Stimulated activated CD4-positive, alpha-beta T cell treated with anti-CD3 and anti-CD28 coated beads, Interleukin-12 subunit alpha, Interleukin-12 subunit beta, amount 100 ng/mL, for 24 hours (primary cell): ENCODE results near the gene CLCF1.
A peak's percentile ranks its signal among the peaks of the same experiment; 100 is the strongest.

ENCODE experiments used
- DNase-seq, 2 experiments: peaks; one replicate each; pipeline ENCODE4 v3.0.0-alpha.2; 2020; ENCODE audit warnings: low read depth in 2 of 2

Gene CLCF1

DNA sequence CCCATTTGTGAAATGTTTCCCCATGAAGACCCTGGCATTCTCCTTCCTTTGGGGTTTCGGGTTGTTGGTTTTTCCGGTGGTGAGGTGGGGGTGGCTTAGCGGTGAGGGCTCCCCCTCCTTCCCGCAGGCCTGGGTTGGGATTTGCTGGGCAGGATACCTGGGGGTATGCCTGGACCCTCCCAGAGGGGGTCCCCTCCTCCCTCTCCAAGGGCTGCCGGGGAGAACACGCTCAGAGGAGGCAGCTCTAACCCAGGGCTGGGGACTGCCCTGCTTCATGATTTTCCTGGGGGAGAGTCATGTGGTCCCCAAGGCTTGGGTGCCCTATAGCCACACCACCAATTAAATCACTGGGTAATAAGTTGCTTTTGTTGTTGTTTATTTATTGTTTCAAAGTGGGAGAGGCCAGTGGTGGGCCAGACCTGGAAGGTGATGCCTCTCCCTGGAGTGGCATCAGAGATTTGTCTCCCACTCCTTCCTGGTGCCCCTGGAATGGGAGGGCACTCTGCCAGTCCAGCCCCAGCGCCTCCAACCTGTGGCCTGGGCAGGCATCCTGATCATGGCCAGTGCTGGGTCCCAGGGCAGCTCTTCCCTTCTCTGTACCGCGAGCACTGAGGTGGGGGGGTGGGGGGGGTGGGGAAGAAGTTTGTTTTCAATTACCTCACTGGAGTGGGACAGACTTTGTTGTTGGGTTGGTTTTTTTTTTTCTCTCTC, 1.3 kb upstream of the CLCF1 start:
- DNase-seq: no peak

DNA sequence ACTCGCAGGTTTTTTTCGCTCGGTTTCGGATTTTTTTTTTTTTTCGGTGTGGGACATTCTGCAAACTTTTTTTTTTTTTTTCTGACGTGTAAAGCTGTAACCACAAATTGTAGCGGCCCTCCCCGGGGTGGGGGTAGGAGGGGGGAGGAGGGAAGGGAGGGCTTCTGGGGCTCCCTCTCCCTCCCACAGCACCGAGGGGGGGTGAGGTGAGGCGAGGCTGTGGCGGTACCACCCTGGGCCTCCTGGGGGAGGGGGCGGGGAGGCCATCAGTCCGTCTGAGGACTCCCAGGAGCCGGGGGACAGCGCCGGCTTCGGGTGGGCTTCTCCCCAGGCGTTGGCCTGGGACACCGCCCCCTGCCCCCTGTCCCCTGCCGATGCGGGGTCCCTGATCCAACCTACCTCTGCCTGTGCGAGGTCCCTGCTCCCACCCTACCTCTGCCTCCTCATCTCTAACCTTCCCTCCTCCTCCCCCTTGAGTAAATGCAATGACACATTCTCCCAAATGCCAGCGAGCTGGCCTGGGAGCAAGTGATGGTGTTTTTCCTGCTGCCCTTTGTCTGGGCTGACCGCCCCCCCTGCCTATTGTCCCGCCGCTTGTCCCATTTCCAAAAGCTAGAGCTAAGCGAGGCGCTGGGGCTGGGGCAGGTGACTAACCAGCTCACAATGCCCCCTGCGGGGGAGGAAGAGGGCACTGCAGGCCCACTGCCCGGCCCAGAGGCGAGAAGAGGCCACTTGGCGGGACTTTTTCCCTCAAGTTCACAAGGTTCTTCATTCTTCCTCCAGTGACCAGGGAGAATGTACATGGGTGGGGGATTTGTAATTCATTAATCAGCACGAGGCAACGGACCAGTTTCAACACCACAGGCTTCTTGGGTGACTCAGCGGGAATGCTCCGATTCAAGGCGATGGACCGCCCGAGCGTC, 511 bp upstream of the CLCF1 start:
- DNase-seq: no peak

DNA sequence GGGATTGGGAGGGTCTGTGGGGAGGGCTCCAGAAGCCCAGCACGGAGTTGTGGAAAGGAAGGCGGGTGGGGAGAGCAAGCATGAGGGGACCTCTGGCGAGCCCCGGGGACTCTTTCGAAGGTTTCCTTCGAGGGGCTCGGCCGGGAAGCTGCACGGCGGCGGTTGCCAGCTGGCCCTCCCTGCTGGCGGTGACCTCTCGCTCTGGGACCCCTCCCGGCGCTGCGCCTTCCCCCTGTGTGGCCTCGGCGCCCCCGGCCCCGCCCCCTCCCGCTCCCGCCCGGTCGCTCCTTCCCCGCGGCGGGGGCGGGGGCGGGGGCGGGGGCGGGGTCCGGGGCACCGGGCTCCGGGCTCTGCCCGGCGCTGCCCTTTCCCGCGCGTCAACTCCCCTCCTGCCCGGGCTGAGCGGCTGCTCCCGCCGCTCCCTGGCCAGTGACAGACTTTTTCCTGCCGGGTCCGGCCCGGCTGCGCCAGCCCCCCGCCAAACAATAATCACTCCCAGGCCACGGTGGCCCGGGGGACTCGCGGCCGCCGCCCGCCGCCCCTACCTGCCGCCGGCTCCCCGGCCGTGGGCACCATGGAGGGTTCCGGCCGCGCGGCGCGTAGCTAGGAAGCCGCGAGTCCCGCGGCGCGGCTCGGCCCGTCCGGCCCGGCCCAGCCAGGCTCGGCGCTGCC, 941 bp downstream of the CLCF1 start:
- no peak for DNase-seq

DNA sequence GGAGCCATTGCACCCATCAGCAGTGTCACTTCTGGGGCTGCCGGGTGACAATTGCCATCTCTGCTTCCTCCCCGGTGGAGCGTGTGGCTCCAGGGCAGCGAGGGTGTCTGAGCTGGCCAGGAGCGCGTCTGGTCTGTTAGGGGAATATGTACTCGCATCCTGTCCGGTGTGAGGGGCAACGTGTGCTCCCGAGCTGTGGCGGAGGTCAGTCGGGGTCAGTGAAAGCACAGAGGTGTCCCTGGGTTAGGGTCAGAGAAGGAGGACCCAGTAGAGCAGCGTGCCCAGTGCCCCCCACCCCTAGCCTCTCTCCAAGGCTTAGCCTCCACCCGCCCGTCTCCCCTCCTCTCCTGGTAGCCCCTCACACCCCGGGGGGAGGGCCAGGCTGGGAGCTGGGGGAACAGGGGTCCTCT, 1.5 kb downstream of the CLCF1 start:
- no peak for DNase-seq

DNA sequence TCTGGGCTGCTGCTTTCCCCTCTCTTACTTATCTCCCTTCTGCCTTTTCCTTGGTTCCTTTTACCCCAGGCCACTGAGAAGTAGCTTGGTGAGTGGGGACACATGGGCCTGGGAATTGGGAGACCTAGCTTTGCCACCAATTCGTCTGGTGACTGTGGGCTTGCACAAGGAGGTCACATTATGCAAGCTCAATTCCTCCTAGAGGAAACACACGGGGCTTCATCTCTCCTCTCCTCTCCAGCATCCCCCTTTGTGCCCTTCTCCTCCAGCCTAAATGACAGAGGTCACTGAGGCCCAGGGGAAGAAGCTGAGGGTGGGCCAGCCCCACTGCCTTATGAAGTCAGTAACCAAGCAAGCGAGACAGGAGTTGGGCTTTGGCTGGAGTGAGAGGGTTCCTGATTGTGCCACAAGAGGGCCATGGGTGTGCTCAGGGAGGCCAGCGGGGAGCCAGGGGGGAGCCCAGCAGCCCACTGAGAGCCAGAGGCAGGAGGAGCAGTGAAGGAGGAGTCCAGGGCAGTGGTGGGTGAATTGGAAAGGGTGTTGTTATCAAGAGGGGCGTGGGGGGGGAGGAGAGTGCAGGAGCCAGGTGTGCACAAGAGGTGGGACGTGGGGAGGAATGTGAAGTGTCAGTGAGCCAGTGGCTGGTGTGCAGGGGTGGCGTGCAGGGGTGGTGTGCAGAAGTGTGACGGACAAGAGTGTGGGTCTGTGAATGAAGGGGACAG, 2.0 kb downstream of the CLCF1 start:
- no peak for DNase-seq

DNA sequence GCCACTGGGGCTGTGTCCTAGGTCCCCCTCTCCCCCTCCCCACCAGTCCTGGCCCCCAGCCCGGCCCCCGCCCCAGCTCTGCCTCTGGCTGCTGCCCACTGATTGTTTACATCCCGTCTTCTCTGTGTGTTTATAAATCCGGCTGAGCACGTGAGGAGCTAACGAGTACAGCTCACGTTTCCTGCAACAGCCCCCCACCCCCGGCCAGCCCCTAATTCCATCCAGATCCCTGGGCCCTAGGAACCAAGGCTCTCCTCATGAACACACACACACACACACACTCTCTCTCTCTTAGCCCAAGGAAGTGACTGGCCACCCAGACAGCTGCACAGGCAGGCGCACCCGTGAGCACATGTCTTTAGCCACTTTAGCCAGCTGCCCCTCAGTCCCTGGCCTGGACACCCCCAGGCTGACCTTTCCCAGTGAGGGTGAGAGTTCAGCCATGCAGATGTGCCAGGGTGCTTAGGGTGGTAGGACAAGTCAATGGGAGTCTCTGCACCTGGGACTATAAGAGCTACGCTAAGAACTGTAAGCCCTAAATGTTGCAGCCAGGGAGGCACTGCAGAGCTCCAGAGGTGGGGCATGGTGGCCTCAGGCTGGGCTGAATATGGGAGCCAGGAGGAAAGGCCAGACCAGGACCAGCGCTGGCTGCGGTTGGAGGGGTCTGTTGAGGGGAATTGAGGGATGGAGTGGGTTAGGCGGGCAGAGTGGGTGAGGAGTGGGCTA, 2.9 kb downstream of the CLCF1 start:
- no peak for DNase-seq

DNA sequence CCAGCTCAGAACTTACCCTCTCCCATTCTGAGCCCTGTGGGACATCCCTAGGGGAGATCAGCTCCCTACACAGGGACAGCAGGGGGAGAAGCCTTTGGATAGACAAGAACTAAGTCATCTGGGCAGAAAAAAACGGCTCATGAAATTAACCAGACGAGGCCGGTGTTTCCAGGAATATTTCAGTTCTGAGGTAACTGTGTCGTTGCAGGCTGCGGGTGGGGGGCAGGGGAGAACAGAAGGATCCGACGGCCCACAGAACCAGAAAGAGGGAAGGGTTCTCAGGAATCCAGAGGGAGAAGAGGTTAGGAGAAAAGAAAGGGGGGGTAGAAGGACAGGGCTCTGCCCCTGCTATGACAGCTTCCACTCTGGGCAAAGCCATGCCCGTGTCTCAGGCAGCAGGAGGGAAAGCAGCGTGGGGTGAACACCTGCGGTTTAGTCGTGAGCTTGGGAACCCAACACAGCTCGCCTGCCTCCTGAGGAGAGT, 3.6 kb downstream of the CLCF1 start:
- DNase-seq: no peak

DNA sequence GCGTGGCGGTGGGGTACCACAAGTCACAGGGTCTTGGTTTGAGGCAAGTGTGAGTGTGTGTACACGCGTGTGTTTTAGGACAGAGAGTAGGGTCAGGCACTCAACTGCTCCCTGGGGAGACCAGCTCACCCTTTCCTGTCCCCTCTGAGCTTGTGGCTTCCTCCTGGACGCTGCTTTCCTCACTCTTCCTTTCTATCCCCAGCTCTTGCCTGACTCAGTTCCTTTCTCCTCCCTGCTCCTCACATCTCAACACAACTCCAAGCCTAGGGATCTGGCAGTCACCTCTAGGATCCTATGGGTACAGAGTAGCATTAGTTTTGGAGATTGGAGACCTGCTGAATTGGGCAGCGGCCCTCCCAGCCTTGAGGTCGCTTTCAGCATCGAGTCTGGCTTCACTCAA, 4.1 kb downstream of the CLCF1 start:
- DNase-seq: no peak

DNA sequence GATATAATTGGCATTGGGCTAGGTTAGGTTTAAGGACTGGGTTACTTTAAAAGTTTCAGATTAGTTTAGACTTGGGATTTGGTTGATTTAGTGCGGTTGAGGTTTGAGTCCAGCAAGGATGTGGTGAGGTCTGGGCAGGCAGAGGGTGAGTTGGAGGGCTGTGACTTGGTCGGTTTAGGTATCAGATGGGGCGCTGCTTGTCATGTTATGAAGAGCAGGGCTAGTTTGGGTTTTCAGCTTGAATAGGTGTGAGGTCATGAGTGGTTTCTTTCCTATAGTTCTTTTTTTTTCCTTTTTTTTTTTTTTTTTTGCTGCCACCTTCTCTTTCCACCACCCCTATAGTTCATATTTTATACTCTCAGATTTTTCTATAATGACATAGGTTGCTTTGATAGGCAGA, 4.8 kb downstream of the CLCF1 start:
- DNase-seq: no peak

DNA sequence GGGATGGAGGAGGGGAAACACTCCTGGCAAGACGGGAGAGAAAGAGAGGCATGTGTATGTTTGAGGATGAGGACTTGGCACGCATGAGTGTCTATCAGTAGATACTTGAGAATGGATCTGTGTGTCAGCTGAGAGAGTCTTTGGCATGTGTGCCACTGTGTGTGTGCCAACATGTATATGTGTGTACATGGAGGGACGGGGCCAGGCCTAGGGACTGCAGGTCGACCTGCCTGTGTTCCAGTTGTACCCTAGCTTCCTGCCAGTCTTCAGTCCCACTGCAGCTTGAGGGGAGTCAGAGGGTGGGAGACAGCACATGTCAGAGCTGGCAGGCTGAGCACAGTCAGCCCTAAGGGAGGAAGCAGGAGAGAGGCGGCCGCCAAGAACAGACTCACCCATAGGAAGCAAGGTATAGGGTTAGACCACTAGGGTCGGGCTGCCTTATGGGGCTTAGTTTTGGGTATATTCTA, 5.6 kb downstream of the CLCF1 start:
- no peak for DNase-seq

DNA sequence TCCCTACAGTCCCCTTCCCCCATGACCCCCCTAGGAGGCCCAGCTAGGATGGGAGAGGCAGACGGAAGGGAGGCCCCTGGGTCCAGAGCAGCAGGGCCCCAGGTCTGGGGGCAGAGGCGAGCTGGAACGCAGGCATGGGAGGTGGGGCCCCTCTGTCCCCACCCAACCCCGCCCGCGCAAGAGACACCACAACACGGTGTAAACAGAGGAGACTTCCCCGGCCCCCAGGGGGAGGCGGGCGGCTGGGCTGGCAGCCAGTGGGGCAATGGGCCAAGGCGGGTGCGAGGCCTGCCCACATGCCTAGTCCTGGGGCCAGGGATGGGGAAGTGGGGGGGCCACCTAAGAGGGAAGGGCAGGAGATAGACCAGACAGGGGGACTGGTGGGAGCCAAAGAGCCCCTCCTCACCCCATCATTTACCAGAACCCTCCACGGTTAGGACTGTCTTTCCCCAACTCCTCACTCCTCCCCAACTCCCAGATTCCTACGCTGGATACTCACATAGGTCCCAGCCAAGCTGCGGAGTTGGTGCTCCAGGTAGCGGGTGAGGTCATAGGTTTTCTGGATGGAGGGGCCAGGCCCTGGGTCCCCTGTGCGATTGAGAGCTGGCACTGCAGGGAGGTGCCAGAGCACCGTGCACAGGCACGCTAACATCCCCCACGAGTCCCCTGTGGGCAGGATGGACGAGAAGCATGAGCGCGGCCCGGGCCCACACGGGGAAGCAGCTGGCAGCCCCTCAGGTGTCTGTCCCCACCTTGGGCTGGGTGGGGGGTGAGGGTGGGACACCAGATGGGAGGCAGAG, 6.2 kb downstream of the CLCF1 start:
- DNase-seq: no peak

DNA sequence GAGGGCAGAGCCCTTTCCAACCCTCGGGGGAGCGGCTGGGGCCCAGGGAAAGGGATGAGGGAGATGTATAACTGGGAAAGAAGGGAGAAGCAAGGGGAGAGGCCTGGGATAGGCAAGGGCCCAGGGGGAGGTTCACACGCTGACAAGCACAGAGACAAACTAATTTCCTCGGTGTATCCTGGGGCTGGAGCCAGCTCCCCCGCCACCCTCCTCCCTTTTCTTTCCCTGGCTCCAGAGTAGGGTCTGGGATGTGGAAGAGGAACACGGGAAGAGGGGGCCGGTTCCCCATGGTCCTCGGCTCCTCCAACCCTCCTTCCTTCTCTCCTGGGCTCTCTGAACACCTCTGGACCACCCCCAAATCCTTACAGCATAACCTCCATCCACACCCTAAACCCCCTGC, 6.9 kb downstream of the CLCF1 start:
- no peak for DNase-seq

DNA sequence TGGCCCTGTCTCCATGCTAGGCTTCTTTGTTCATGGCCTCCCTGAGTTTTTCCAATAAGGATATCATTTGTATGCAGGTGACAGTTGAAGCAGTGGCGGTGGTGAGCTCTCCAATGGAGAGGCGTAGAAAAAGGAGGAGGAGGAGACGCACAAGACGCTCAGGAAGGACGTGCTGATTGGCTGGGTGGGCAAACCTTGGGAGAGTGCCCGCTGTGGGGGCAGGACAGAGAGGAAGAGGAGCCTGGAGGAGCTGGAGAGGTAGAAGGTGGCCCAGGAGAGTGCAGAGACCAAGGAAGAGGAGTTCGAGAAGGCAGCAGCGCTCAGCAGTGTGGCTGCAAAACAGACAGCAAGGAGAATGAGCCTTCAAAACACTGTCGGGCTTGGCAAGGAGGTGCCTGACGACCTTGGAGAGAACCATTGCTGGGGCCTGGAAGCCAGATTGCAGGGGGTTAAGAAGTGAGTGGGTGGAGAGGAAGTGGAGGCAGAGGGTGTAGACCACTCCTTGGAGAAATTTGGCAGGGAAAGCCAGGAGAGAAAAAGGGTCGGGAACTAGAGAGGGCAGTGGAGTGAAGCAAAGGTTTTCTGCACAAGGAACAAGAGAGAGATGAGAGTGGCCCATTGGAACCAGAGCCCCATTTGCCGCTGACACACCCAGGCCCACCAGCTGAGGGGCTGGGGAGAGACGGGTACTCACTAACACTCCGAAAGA, 7.5 kb downstream of the CLCF1 start:
- DNase-seq: no peak

DNA sequence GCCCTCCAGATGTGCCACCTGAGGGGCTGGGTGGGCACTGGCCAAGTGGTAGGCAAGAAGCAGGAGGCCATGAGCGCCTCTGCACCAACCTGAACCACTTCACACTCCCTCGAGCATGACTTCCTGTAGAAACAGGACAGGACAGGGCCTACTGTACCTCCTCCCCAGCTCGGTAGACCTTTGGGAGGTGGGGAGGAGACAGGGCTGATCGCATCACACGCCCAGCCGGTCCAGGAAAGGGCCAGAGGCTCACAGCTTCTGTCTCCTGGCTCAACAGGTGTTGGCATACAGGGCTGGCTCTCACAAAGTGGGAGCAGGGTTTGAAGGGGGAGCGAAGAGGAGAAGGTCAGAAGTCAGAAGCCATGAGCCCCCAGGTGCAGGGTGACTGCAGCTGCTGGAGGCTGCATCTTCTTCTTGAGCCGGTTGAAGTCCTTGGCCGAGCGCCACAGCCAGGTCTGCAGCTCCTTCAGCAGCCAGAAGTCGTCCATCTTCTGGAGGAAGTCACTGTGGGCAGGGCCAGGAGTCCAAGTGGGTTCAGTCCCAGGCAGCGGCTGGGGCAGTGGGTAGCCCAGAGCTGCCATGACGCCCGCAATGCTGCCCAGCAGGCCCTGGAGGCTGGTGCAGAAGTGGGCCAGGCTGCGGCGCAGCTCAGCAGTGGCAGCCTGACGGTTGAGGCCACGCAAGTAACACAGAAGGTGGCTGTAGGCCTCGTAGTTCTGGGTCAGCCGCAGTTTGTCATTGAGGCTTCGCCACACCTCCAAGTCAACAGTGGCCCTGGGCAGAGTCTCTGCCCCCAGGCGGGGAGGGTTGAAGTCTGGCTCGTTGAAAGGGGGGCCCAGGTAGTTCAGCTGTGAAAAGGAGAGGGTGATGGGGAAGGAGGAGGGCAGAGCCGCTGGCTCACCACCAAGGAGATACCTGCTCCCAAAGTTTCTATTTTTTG, 8.3 kb downstream of the CLCF1 start:
- DNase-seq: no peak

DNA sequence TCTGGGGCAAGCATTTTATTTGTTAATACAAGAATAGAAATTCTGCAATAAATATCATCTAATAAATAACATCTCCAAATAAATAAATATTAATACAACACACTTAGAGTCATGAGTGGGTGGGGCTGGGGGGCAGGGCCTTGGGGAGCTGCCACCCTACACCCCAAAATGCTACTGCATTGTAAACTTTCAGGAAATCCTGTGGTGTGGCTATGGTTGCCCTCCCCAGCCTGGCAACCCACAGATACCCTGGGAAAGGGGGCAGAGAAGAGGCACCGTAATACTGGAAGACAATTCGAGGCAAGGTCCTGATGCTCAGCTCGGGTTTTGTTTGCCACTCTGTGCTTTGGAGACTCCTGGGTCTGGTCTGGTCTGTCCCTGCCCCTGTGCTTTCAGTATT, 9.2 kb downstream of the CLCF1 start:
- DNase-seq: no peak

DNA sequence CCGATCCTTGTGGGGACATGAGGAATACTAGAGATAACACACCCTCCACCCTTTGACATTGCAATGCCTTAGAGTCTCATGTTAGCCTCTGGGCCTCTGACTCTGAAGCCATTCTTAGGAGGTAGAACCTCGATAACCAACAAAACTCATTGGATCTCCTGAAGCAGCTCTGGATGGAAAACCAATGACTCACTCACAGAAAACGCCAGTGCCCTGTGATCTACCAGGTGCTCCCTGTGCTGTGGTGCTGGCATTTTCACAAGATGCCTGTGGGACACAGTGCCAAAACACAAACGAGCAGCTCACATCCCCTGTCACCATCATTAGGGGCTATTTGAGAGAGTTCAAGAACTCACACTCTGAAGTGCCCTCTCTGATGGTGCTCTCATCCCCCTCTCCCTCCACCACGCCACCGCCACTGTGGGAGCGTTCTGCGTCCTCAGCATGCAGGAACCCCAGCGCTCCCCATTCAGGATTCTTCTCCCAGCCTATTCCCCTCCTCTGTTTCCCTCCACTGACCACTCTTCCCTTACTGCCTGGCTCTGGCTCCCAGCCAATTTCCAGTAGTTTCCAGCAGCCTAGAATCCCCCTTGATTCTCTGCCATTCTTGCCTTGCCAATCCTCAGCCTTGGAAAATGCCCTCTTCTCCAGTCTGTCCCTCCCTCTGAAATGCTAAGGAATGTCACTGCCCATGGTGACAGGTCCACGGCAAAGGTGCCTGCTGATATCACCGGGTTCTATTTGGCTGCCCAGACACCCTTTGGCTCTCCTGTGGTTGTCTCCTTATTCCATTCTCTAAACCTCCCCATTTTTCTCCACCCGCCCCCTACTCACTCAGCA, 15.3 kb downstream of the CLCF1 start:
- DNase-seq: no peak

DNA sequence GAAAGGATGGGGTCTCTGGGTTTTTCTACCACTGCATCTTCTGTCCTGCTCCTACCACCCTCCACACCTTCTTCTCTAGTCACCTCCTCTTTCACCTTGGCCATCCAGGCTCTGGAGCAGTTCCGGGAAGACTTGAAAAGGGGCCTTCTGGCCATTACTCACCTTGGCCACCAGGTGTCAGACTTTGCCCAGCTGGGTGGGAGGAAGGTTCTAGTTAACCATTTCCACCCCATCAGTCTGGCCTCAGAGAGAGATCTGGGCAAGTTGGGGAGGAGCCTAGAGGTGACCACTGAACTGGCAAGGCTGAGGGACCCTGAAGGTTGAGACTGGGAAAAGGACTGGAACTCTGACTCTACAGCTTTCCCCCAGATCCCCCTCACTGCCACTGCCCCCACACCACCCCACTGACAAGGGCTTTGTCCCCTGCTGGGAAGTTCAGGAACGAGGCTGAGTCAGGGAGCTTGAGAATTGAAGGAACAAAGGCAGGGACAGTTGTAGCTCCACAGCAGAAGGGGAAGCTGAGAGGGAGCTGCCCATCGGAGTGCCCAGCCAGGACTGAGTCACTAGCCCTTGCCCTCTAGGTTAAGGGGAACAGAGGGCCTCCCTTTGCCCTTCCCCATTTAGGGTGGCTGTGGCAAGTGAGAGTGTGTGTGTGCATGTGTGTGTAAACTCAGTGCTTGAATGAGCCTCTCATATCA, 16.4 kb downstream of the CLCF1 start:
- peak in 1 of 2 experiments; percentile 53 for DNase-seq
